ENCODE measurements around the gene NEU3.
"Not testable (repeated sequence)": the region's sequence is repeated elsewhere in the genome, so short reads cannot be mapped to it uniquely, and the experiment has no call there.

Gene NEU3

GRCh38 chr11:75047191-75047590, 58.5 kb downstream of the NEU3 start:
- Histone ChIP-seq H3K27me3 (ENCODE audit: control insufficient read depth in 1 of 2, insufficient read depth in 2 of 2, low read length in 2 of 2) (no peaks in the 10 kb centered on the region), H3K4me3 (ENCODE audit: low read depth in 1 of 2, low read length in 2 of 2) (no peak overlapping the region), H3K4me1 (ENCODE audit: insufficient read depth, low read length) (no peaks in the 10 kb centered on the region), H3K9ac (ENCODE audit: low read length) (no peak overlapping the region), H3K27ac (ENCODE audit: low read depth, low read length) (no peak overlapping the region), H3K36me3 (ENCODE audit: insufficient read depth, low read length) (no peaks in the 10 kb centered on the region), H3K9me3 (ENCODE audit: low read length) (peaks cover 2% of the 10 kb centered on the region)

- H3K4me3 ChIP-seq (ENCODE audit: low read depth in 1 of 2, low read length in 2 of 2); H3K4me1 ChIP-seq (ENCODE audit: insufficient read depth, low read length); H3K9ac ChIP-seq (ENCODE audit: low read length); H3K9me3 ChIP-seq (ENCODE audit: low read length); H3K27me3 ChIP-seq (ENCODE audit: control insufficient read depth in 1 of 2, insufficient read depth in 2 of 2, low read length in 2 of 2); H3K36me3 ChIP-seq (ENCODE audit: insufficient read depth, low read length); H3K27ac ChIP-seq (ENCODE audit: low read depth, low read length): not testable (repeated sequence)
These were observed 61.0 kb downstream of the NEU3 start for GRCh38 chr11:75049501-75050266.

- Histone ChIP-seq H3K9me3 (ENCODE audit: low read length) (peaks cover 7% of the 10 kb centered on the region), H3K36me3 (ENCODE audit: insufficient read depth, low read length) (no peaks in the 10 kb centered on the region), H3K4me3 (ENCODE audit: low read depth in 1 of 2, low read length in 2 of 2) (no peak overlapping the region), H3K27ac (ENCODE audit: low read depth, low read length) (no peak overlapping the region), H3K9ac (ENCODE audit: low read length) (no peak overlapping the region), H3K27me3 (ENCODE audit: control insufficient read depth in 1 of 2, insufficient read depth in 2 of 2, low read length in 2 of 2) (no peaks in the 10 kb centered on the region), H3K4me1 (ENCODE audit: insufficient read depth, low read length) (no peaks in the 10 kb centered on the region)
These were observed 61.8 kb downstream of the NEU3 start for GRCh38 chr11:75050516-75050915.

- no peak overlapping the region for H3K27ac ChIP-seq (ENCODE audit: low read depth, low read length)
- H3K27me3 ChIP-seq (ENCODE audit: control insufficient read depth in 1 of 2, insufficient read depth in 2 of 2, low read length in 2 of 2), result no peaks in the 10 kb centered on the region
- no peaks in the 10 kb centered on the region for H3K4me1 ChIP-seq (ENCODE audit: insufficient read depth, low read length)
- no peak overlapping the region for H3K4me3 ChIP-seq (ENCODE audit: low read depth in 1 of 2, low read length in 2 of 2)
- H3K9me3 ChIP-seq (ENCODE audit: low read length), result peaks cover 7% of the 10 kb centered on the region
- H3K9ac ChIP-seq (ENCODE audit: low read length), result no peak overlapping the region
- no peaks in the 10 kb centered on the region for H3K36me3 ChIP-seq (ENCODE audit: insufficient read depth, low read length)
These were observed 62.3 kb downstream of the NEU3 start for GRCh38 chr11:75051043-75051442.

GRCh38 chr11:75052457-75052856, 63.7 kb downstream of the NEU3 start:
- no peak overlapping the region for H3K9ac ChIP-seq (ENCODE audit: low read length)
- H3K36me3 ChIP-seq (ENCODE audit: insufficient read depth, low read length), result no peaks in the 10 kb centered on the region
- H3K27ac ChIP-seq (ENCODE audit: low read depth, low read length), result no peak overlapping the region
- peaks cover 7% of the 10 kb centered on the region for H3K9me3 ChIP-seq (ENCODE audit: low read length)
- H3K27me3 ChIP-seq (ENCODE audit: control insufficient read depth in 1 of 2, insufficient read depth in 2 of 2, low read length in 2 of 2), result no peaks in the 10 kb centered on the region
- no peaks in the 10 kb centered on the region for H3K4me1 ChIP-seq (ENCODE audit: insufficient read depth, low read length)
- H3K4me3 ChIP-seq (ENCODE audit: low read depth in 1 of 2, low read length in 2 of 2), result no peak overlapping the region

GRCh38 chr11:75055511-75055910, 66.8 kb downstream of the NEU3 start:
- H3K4me3 ChIP-seq (ENCODE audit: low read depth in 1 of 2, low read length in 2 of 2), result no peak overlapping the region
- no peak overlapping the region for H3K27ac ChIP-seq (ENCODE audit: low read depth, low read length)
- no peaks in the 10 kb centered on the region for H3K4me1 ChIP-seq (ENCODE audit: insufficient read depth, low read length)
- H3K9me3 ChIP-seq (ENCODE audit: low read length), result peaks cover 7% of the 10 kb centered on the region
- H3K36me3 ChIP-seq (ENCODE audit: insufficient read depth, low read length), result no peaks in the 10 kb centered on the region
- H3K27me3 ChIP-seq (ENCODE audit: control insufficient read depth in 1 of 2, insufficient read depth in 2 of 2, low read length in 2 of 2), result no peaks in the 10 kb centered on the region
- no peak overlapping the region for H3K9ac ChIP-seq (ENCODE audit: low read length)

- H3K9ac ChIP-seq (ENCODE audit: low read length), result no peak overlapping the region
- H3K27me3 ChIP-seq (ENCODE audit: control insufficient read depth in 1 of 2, insufficient read depth in 2 of 2, low read length in 2 of 2), result no peaks in the 10 kb centered on the region
- H3K27ac ChIP-seq (ENCODE audit: low read depth, low read length), result no peak overlapping the region
- peaks cover 7% of the 10 kb centered on the region for H3K9me3 ChIP-seq (ENCODE audit: low read length)
- no peaks in the 10 kb centered on the region for H3K4me1 ChIP-seq (ENCODE audit: insufficient read depth, low read length)
- no peak overlapping the region for H3K4me3 ChIP-seq (ENCODE audit: low read depth in 1 of 2, low read length in 2 of 2)
- no peaks in the 10 kb centered on the region for H3K36me3 ChIP-seq (ENCODE audit: insufficient read depth, low read length)
These were observed 68.1 kb downstream of the NEU3 start for GRCh38 chr11:75056814-75057213.

GRCh38 chr11:75059299-75059698, 70.6 kb downstream of the NEU3 start:
- Histone ChIP-seq H3K27ac (ENCODE audit: low read depth, low read length) (no peak overlapping the region), H3K36me3 (ENCODE audit: insufficient read depth, low read length) (no peaks in the 10 kb centered on the region), H3K9me3 (ENCODE audit: low read length) (no peaks in the 10 kb centered on the region), H3K4me3 (ENCODE audit: low read depth in 1 of 2, low read length in 2 of 2) (no peak overlapping the region), H3K9ac (ENCODE audit: low read length) (no peak overlapping the region), H3K4me1 (ENCODE audit: insufficient read depth, low read length) (no peaks in the 10 kb centered on the region), H3K27me3 (ENCODE audit: control insufficient read depth in 1 of 2, insufficient read depth in 2 of 2, low read length in 2 of 2) (no peaks in the 10 kb centered on the region)

GRCh38 chr11:75063741-75064314, 75.1 kb downstream of the NEU3 start:
- H3K27ac ChIP-seq (ENCODE audit: low read depth, low read length), result no peak overlapping the region
- no peaks in the 10 kb centered on the region for H3K36me3 ChIP-seq (ENCODE audit: insufficient read depth, low read length)
- H3K4me3 ChIP-seq (ENCODE audit: low read depth in 1 of 2, low read length in 2 of 2), result no peak overlapping the region

GRCh38 chr11:75066061-75066460, 77.3 kb downstream of the NEU3 start:
- Histone ChIP-seq H3K27me3 (ENCODE audit: control insufficient read depth in 1 of 2, insufficient read depth in 2 of 2, low read length in 2 of 2) (no peaks in the 10 kb centered on the region), H3K4me1 (ENCODE audit: insufficient read depth, low read length) (no peaks in the 10 kb centered on the region), H3K36me3 (ENCODE audit: insufficient read depth, low read length) (no peaks in the 10 kb centered on the region), H3K9ac (ENCODE audit: low read length) (no peak overlapping the region), H3K27ac (ENCODE audit: low read depth, low read length) (no peak overlapping the region), H3K9me3 (ENCODE audit: low read length) (no peaks in the 10 kb centered on the region), H3K4me3 (ENCODE audit: low read depth in 1 of 2, low read length in 2 of 2) (no peak overlapping the region)

More at GRCh38 chr11:75063741-75064314, 75.1 kb downstream of the NEU3 start:
- Histone ChIP-seq H3K27me3 (ENCODE audit: control insufficient read depth in 1 of 2, insufficient read depth in 2 of 2, low read length in 2 of 2) (no peaks in the 10 kb centered on the region), H3K9ac (ENCODE audit: low read length) (no peak overlapping the region), H3K9me3 (ENCODE audit: low read length) (no peaks in the 10 kb centered on the region), H3K4me1 (ENCODE audit: insufficient read depth, low read length) (no peaks in the 10 kb centered on the region)

Data from muscle layer of colon (tissue), 2 donors.